ENCODE results near the gene RNASEH2B. TPM values are rescaled to one million over a fixed set of nuclear protein-coding genes. Genes with fewer than 3 reads are reported as not detected.

Gene RNASEH2B
- total RNA-seq, 2 experiments from 2014 or later, result 225 to 322 TPM

- no peaks in the 10 kb centered on the region for H3K4me1 ChIP-seq (ENCODE audit: insufficient read depth, low read length, poor library complexity, severe bottlenecking)
- H3K27ac ChIP-seq (ENCODE audit: low read depth, low read length, poor library complexity, severe bottlenecking), result no peak overlapping the region
- TF ChIP-seq, protein P1, sequence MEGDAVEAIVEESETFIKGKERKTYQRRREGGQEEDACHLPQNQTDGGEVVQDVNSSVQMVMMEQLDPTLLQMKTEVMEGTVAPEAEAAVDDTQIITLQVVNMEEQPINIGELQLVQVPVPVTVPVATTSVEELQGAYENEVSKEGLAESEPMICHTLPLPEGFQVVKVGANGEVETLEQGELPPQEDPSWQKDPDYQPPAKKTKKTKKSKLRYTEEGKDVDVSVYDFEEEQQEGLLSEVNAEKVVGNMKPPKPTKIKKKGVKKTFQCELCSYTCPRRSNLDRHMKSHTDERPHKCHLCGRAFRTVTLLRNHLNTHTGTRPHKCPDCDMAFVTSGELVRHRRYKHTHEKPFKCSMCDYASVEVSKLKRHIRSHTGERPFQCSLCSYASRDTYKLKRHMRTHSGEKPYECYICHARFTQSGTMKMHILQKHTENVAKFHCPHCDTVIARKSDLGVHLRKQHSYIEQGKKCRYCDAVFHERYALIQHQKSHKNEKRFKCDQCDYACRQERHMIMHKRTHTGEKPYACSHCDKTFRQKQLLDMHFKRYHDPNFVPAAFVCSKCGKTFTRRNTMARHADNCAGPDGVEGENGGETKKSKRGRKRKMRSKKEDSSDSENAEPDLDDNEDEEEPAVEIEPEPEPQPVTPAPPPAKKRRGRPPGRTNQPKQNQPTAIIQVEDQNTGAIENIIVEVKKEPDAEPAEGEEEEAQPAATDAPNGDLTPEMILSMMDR (conservative IDR thresholded peaks at IDR 0.05; ENCODE audit: low read length), result no peak
- no peak for TF ChIP-seq EZH2phosphoT487 (IDR thresholded peaks at IDR 0.05; ENCODE audit: borderline replicate concordance, low read depth, low read length)
- H3K9me3 ChIP-seq (ENCODE audit: low read length), result no peaks in the 10 kb centered on the region
- intact Hi-C loops (cut with micrococcal nuclease; ENCODE audit: unreplicated experiment), result no loop called here
- DNase-seq (ENCODE audit: low spot score), result no peak
- no peak overlapping the region for H3K4me2 ChIP-seq (ENCODE audit: low read length)
- no peaks in the 10 kb centered on the region for H3K9me2 ChIP-seq (ENCODE audit: insufficient read depth, low read length)
- no peak overlapping the region for H2AFZ ChIP-seq (ENCODE audit: low read length)
- no TSS peak for BruUV-seq (replicated peaks)
- POLR2A ChIA-PET, result interaction anchor here (0.6 kb wide), 1 partner anchor 426 kb away, joined by 3 read pairs; no protein-coding TSS in a partner anchor
- CTCF ChIA-PET (ENCODE audit: unreplicated experiment), result no interaction called here
- no peak overlapping the region for H3K4me3 ChIP-seq (ENCODE audit: low read depth, low read length, poor library complexity, severe bottlenecking)
- no peaks in the 10 kb centered on the region for H3K79me2 ChIP-seq (ENCODE audit: insufficient read depth, low read depth, low read length)
- no peaks in the 10 kb centered on the region for H3K36me3 ChIP-seq (ENCODE audit: insufficient read depth, low read length)
- H4K20me1 ChIP-seq (ENCODE audit: insufficient read depth, low read length), result no peaks in the 10 kb centered on the region
Measured at GRCh38 chr13:50994651-50995050, 85.1 kb downstream of the RNASEH2B start.

GRCh38 chr13:50995854-50996253, 86.3 kb downstream of the RNASEH2B start:
- no peaks in the 10 kb centered on the region for H3K36me3 ChIP-seq (ENCODE audit: insufficient read depth, low read length)
- ChIA-PET POLR2A (no interaction called here), CTCF (ENCODE audit: unreplicated experiment) (no interaction called here)
- H3K4me3 ChIP-seq (ENCODE audit: low read depth, low read length, poor library complexity, severe bottlenecking), result no peak overlapping the region
- H3K4me1 ChIP-seq (ENCODE audit: insufficient read depth, low read length, poor library complexity, severe bottlenecking), result no peaks in the 10 kb centered on the region
- no peaks in the 10 kb centered on the region for H3K79me2 ChIP-seq (ENCODE audit: insufficient read depth, low read depth, low read length)
- H2AFZ ChIP-seq (ENCODE audit: low read length), result no peak overlapping the region
- intact Hi-C loops (cut with micrococcal nuclease; ENCODE audit: unreplicated experiment), result no loop called here
- no peaks in the 10 kb centered on the region for H3K9me3 ChIP-seq (ENCODE audit: low read length)
- no peak for TF ChIP-seq EZH2phosphoT487 (IDR thresholded peaks at IDR 0.05; ENCODE audit: borderline replicate concordance, low read depth, low read length)
- TF ChIP-seq, protein P1 (conservative IDR thresholded peaks at IDR 0.05; ENCODE audit: low read length), result no peak
- H3K9me2 ChIP-seq (ENCODE audit: insufficient read depth, low read length), result no peaks in the 10 kb centered on the region
- DNase-seq (ENCODE audit: low spot score), result no peak
- no peak overlapping the region for H3K27ac ChIP-seq (ENCODE audit: low read depth, low read length, poor library complexity, severe bottlenecking)
- no peaks in the 10 kb centered on the region for H4K20me1 ChIP-seq (ENCODE audit: insufficient read depth, low read length)
- no peak overlapping the region for H3K4me2 ChIP-seq (ENCODE audit: low read length)
- BruUV-seq (replicated peaks), result no TSS peak

DNA sequence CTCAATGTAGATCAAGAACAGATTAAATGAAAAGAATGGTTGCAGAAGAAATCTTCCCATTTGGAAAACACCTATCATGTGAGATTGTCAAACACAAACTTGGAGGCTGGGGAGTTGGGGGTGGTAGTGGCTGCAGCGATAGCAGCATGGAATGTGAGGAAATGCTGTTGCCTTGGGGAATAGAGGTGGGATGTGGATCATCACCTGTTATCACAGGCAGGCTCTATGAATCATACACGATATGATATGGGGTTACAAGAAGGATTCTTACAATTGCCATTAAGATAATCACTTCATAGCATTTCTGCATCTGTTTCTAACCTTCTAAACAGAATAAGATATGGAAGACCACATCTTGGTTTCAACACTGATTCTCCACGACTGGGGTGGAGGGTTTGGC, 88.7 kb downstream of the RNASEH2B start:
- no peaks in the 10 kb centered on the region for H3K36me3 ChIP-seq (ENCODE audit: insufficient read depth, low read length)
- no peak overlapping the region for H3K27ac ChIP-seq (ENCODE audit: low read depth, low read length, poor library complexity, severe bottlenecking)
- no peak for DNase-seq (ENCODE audit: low spot score)
- no peaks in the 10 kb centered on the region for H3K4me1 ChIP-seq (ENCODE audit: insufficient read depth, low read length, poor library complexity, severe bottlenecking)
- no peaks in the 10 kb centered on the region for H3K79me2 ChIP-seq (ENCODE audit: insufficient read depth, low read depth, low read length)
- intact Hi-C loops (cut with micrococcal nuclease; ENCODE audit: unreplicated experiment), result no loop called here
- no peaks in the 10 kb centered on the region for H3K9me3 ChIP-seq (ENCODE audit: low read length)
- H3K4me2 ChIP-seq (ENCODE audit: low read length), result no peak overlapping the region
- no peak overlapping the region for H2AFZ ChIP-seq (ENCODE audit: low read length)
- H4K20me1 ChIP-seq (ENCODE audit: insufficient read depth, low read length), result no peaks in the 10 kb centered on the region
- no peak overlapping the region for H3K4me3 ChIP-seq (ENCODE audit: low read depth, low read length, poor library complexity, severe bottlenecking)
- no TSS peak for BruUV-seq (replicated peaks)
- ChIA-PET POLR2A (interaction anchor here (0.8 kb wide), 1 partner anchor 489 kb away, joined by 6 read pairs; no protein-coding TSS in a partner anchor), CTCF (ENCODE audit: unreplicated experiment) (no interaction called here)
- H3K9me2 ChIP-seq (ENCODE audit: insufficient read depth, low read length), result no peaks in the 10 kb centered on the region
- TF ChIP-seq, protein P1 (conservative IDR thresholded peaks at IDR 0.05; ENCODE audit: low read length), result no peak
- no peak for TF ChIP-seq EZH2phosphoT487 (IDR thresholded peaks at IDR 0.05; ENCODE audit: borderline replicate concordance, low read depth, low read length)
